PC-9 (cell line): ENCODE measurements around the gene IL3.

Source experiments
- CTCF ChIP-seq: fragments of 200-600 bp; sonication (generic); conservative IDR thresholded peaks from 2 replicates; pipeline ENCODE4 v1.6.1; 2017; ENCODE audit warnings: mixed run types, antibody characterized with exemption, mild to moderate bottlenecking, moderate library complexity
- EZH2 ChIP-seq: fragments of 200-600 bp; sonication (generic); IDR thresholded peaks from 2 replicates; pipeline ENCODE4 v1.8.0; 2017; ENCODE audit warnings: antibody characterized with exemption, low read depth

GRCh38 chr5:132013006-132013689 is 47.3 kb upstream of the IL3 start:
- TF ChIP-seq CTCF (no peak), EZH2 (no peak)
